Lower leg skin (tissue), 3 donors: Measurements from ENCODE around the gene TRNT1.

Experiments used
- CTCF ChIP-seq, 3 donors: fragments of 450-650 bp; IDR thresholded peaks; one replicate each; pipeline ENCODE4 v1.5.1; 2016; ENCODE audit warnings: antibody characterized with exemption in 3 of 3, mild to moderate bottlenecking in 3 of 3, moderate library complexity in 2 of 3
- POLR2A ChIP-seq, 2 donors: fragments of 450-650 bp; IDR thresholded peaks; one replicate each; pipeline ENCODE4 v1.6.1; 2016 to 2017; ENCODE audit warnings: antibody characterized with exemption in 2 of 2, mild to moderate bottlenecking in 1 of 2, moderate library complexity in 1 of 2

- TF ChIP-seq CTCF (IDR thresholded peaks at IDR 0.05) (no peak), POLR2A (IDR thresholded peaks at IDR 0.05) (no peak)
Measured at GRCh38 chr3:3080309-3080708, 46.4 kb upstream of the TRNT1 start.
